H1 (cell line): ENCODE data around the gene FGFR2. TPM values are rescaled to one million over a fixed set of nuclear protein-coding genes. Genes with fewer than 3 reads are reported as not detected.

ENCODE experiments used
- CTCF ChIA-PET: fragments of 300-600 bp; sonication (Branson Sonifier 250); formaldehyde crosslinking; loops from one replicate; lab custom pipeline; 2021; ENCODE audit not compliant: partially characterized antibody; lab: Charles Lee
- POLR2A ChIA-PET: fragments of 300-600 bp; sonication (Branson Sonifier 250); formaldehyde crosslinking; loops from one replicate; lab custom pipeline; 2021; ENCODE audit warnings: inconsistent platforms; ENCODE audit not compliant: partially characterized antibody; lab: Charles Lee
- DNase-seq, 2 experiments: peaks; one replicate each; pipeline versions ENCODE4 v3.0.0 to v3.0.0-alpha.2; 2010 to 2022; ENCODE audit warnings: low spot score in 2 of 2, low read depth in 1 of 2, mixed read lengths in 1 of 2
- FAIRE-seq: peaks from 2 replicates; lab custom pipeline; 2011; peaks lifted over from hg19 to GRCh38; lab: Jason Lieb, UNC
- H2AFZ ChIP-seq: 2 replicates; pipeline ENCODE4 v1.8.1; 2012; ENCODE audit warnings: low read length, inconsistent platforms
- H2AK5ac ChIP-seq: 2 replicates; pipeline ENCODE4 v1.6.1; 2013; ENCODE audit warnings: low read depth, low read length
- H2BK120ac ChIP-seq: replicated peaks from 2 replicates; pipeline ENCODE3; 2013; ENCODE audit warnings: low read depth, low read length, inconsistent platforms
- H2BK12ac ChIP-seq: 2 replicates; pipeline ENCODE4 v1.6.1; 2013; ENCODE audit warnings: low read depth, low read length
- H2BK15ac ChIP-seq: 2 replicates; pipeline ENCODE4 v1.6.1; 2013; ENCODE audit warnings: low read length
- H2BK20ac ChIP-seq: 2 replicates; pipeline ENCODE4 v1.6.1; 2013; ENCODE audit warnings: low read length
- H2BK5ac ChIP-seq: 2 replicates; pipeline ENCODE4 v1.6.1; 2013; ENCODE audit warnings: low read depth, low read length
- H3K14ac ChIP-seq: 2 replicates; pipeline ENCODE4 v1.6.1; 2013; ENCODE audit warnings: inconsistent platforms; ENCODE audit not compliant: insufficient read length
- H3K18ac ChIP-seq: 2 replicates; pipeline ENCODE4 v1.6.1; 2013; ENCODE audit warnings: low read length; ENCODE audit errors: extremely low read depth
- H3K23ac ChIP-seq: 2 replicates; pipeline ENCODE4 v1.6.1; 2013; ENCODE audit warnings: inconsistent platforms; ENCODE audit not compliant: insufficient read length
- H3K23me2 ChIP-seq: 2 replicates; pipeline ENCODE4 v1.6.1; 2013; ENCODE audit warnings: low read depth, low read length
- H3K27ac ChIP-seq: 2 replicates; pipeline ENCODE4 v1.6.1; 2011; ENCODE audit warnings: low read depth, low read length, inconsistent platforms
- H3K27me3 ChIP-seq, 4 experiments: replicated peaks in 1 of 4; 1 replicate in 1 of 4; 2 replicates in 3 of 4; pipeline versions ENCODE4 v1.6.1 to v1.8.1; 2011 to 2013; ENCODE audit warnings: low read length in 3 of 4, mild to moderate bottlenecking in 3 of 4, inconsistent platforms in 2 of 4, mixed read lengths in 2 of 4, moderate library complexity in 1 of 4; ENCODE audit not compliant: control insufficient read depth in 3 of 4, insufficient read depth in 3 of 4; ENCODE audit errors: extremely low read depth in 1 of 4
- H3K36me3 ChIP-seq, 4 experiments: 2 replicates each; pipeline versions ENCODE4 v1.6.1 to v1.8.1; 2011 to 2013; ENCODE audit warnings: mild to moderate bottlenecking in 4 of 4, low read length in 3 of 4, moderate library complexity in 2 of 4, control low read depth in 1 of 4, inconsistent platforms in 1 of 4; ENCODE audit not compliant: insufficient read depth in 4 of 4, control insufficient read depth in 2 of 4
- H3K4ac ChIP-seq: replicated peaks from 2 replicates; pipeline ENCODE3; 2013; ENCODE audit warnings: low read length, low read depth, mixed read lengths, inconsistent platforms; ENCODE audit not compliant: insufficient read length
- H3K4me1 ChIP-seq, 4 experiments: replicated peaks in 1 of 4; 1 replicate in 1 of 4; 2 replicates in 3 of 4; pipeline versions ENCODE4 v1.6.1 to v1.8.1; 2011 to 2013; ENCODE audit warnings: low read length in 3 of 4, inconsistent platforms in 2 of 4, mixed read lengths in 1 of 4; ENCODE audit not compliant: insufficient read depth in 4 of 4, control insufficient read depth in 3 of 4
- H3K4me2 ChIP-seq, 2 experiments: 2 replicates each; pipeline versions ENCODE4 v1.6.1 to v1.8.1; 2011 to 2013; ENCODE audit warnings: low read depth in 2 of 2, low read length in 2 of 2, control low read depth in 1 of 2, inconsistent platforms in 1 of 2, mild to moderate bottlenecking in 1 of 2; ENCODE audit not compliant: insufficient read depth in 1 of 2
- H3K4me3 ChIP-seq, 4 experiments: fragments of 200-600, 300-600 bp in 1 of 4; sonication (generic), shearing (Covaris generic), sonication (Bioruptor Twin) in 1 of 4; 2 replicates each; pipeline versions ENCODE4 v1.5.1 to v1.8.1; 2011 to 2016; ENCODE audit warnings: low read length in 4 of 4, low read depth in 3 of 4, control low read depth in 2 of 4, inconsistent platforms in 2 of 4, mild to moderate bottlenecking in 2 of 4, mixed read lengths in 1 of 4, moderate library complexity in 1 of 4; ENCODE audit not compliant: insufficient read depth in 2 of 4; ENCODE audit errors: extremely low read depth in 1 of 4
- H3K56ac ChIP-seq: replicated peaks from 2 replicates; pipeline ENCODE3; 2013; ENCODE audit warnings: low read depth, mild to moderate bottlenecking, mixed read lengths, low read length, inconsistent platforms; ENCODE audit not compliant: insufficient read length
- H3K79me1 ChIP-seq: 2 replicates; pipeline ENCODE4 v1.6.1; 2013; ENCODE audit warnings: low read depth, low read length, control low read depth
- H3K79me2 ChIP-seq, 2 experiments: 2 replicates each; pipeline versions ENCODE4 v1.6.1 to v1.8.1; 2012 to 2013; ENCODE audit warnings: low read length in 2 of 2, mild to moderate bottlenecking in 2 of 2, inconsistent platforms in 1 of 2; ENCODE audit not compliant: insufficient read depth in 2 of 2, control insufficient read depth in 1 of 2
- H3K9ac ChIP-seq, 4 experiments: replicated peaks in 1 of 4; 1 replicate in 1 of 4; 2 replicates in 3 of 4; pipeline versions ENCODE4 v1.6.1 to v1.8.1; 2011 to 2013; ENCODE audit warnings: low read depth in 3 of 4, low read length in 3 of 4, control low read depth in 2 of 4, mild to moderate bottlenecking in 2 of 4, moderate library complexity in 2 of 4, inconsistent platforms in 1 of 4; ENCODE audit errors: extremely low read depth in 1 of 4
- H3K9me3 ChIP-seq, 2 experiments: 2 replicates each; pipeline versions ENCODE4 v1.6.1 to v1.8.1; 2012 to 2013; ENCODE audit warnings: mild to moderate bottlenecking in 2 of 2, moderate library complexity in 2 of 2, control low read depth in 1 of 2, inconsistent platforms in 1 of 2, low read depth in 1 of 2, low read length in 1 of 2, mixed read lengths in 1 of 2; ENCODE audit not compliant: insufficient read depth in 2 of 2
- H4K20me1 ChIP-seq, 2 experiments: replicated peaks in 1 of 2; 2 replicates each; pipeline versions ENCODE3 to v1.8.1; 2011 to 2013; ENCODE audit warnings: inconsistent platforms in 2 of 2, low read length in 2 of 2, mild to moderate bottlenecking in 1 of 2; ENCODE audit not compliant: insufficient read depth in 2 of 2, control insufficient read depth in 1 of 2
- H4K5ac ChIP-seq: 2 replicates; pipeline ENCODE4 v1.6.1; 2013; ENCODE audit warnings: low read length, low read depth, mixed read lengths, inconsistent platforms; ENCODE audit not compliant: insufficient read length
- H4K8ac ChIP-seq: 2 replicates; pipeline ENCODE4 v1.8.0; 2013; ENCODE audit warnings: mild to moderate bottlenecking, moderate library complexity, low read length, inconsistent platforms; ENCODE audit not compliant: insufficient read depth; ENCODE audit errors: extremely low read depth
- H4K91ac ChIP-seq: replicated peaks from 2 replicates; pipeline ENCODE3; 2013; ENCODE audit warnings: low read length, mixed read lengths, inconsistent platforms; ENCODE audit not compliant: insufficient read length
- RFX5 ChIP-seq: IDR thresholded peaks from 2 replicates; pipeline ENCODE4 v1.6.1; 2011; ENCODE audit warnings: low read depth, low read length, improper control_type of control experiment, borderline replicate concordance
- TAF1 ChIP-seq: IDR thresholded peaks from 2 replicates; pipeline ENCODE4 v1.6.1; 2011; ENCODE audit warnings: mild to moderate bottlenecking, low read depth, low read length
- WGBS, 2 experiments: shearing (Covaris generic) in 1 of 2; methylation state at CpG; one replicate each; pipeline versions ENCODE4 v1.1.6 to v1.1.7; 2013 to 2015; ENCODE audit warnings: low lambda C conversion rate in 2 of 2, mixed read lengths in 2 of 2, inconsistent platforms in 1 of 2, low coverage in 1 of 2, missing lambda C conversion rate in 1 of 2; ENCODE audit not compliant: insufficient replicate concordance in 2 of 2, insufficient coverage in 1 of 2, insufficient read length in 1 of 2; ENCODE audit errors: extremely low coverage in 1 of 2, missing lambda C conversion rate in 1 of 2; 5-methylcytosine and 5-hydroxymethylcytosine counted together
- polyA plus RNA-seq, 7 experiments: library from polyadenylated mRNA; depleted of rRNA in 3 of 7; stranded (reverse) in 5 of 7; unstranded in 2 of 7; fragments of >200 nt in 5 of 7; fragments of 200-250 nt in 2 of 7; gene quantifications; 1 replicate in 5 of 7; 2 replicates in 1 of 7; 4 replicates in 1 of 7; pipeline versions ENCODE4 v1.2.1 to v1.2.3, GENCODE V29; 2011 to 2013; ENCODE audit warnings: missing spikeins in 2 of 7, mixed read lengths in 2 of 7
- total RNA-seq: library from RNA; stranded (reverse); fragmentation: NEBNext Ultra II Directional; extraction: Animal tissue kit (Norgen Biotek cat#: 25700); gene quantifications from 2 replicates; pipeline ENCODE4 v1.2.1, GENCODE V29; 2021
- TF ChIP-seq, protein P1 (sequence below): IDR thresholded peaks from 2 replicates; pipeline ENCODE4 v1.6.1; 2012; ENCODE audit warnings: inconsistent platforms

Gene FGFR2
- total and polyA plus RNA-seq, 2 of the 8 experiments (the other 6 are each of a cell fraction or from before 2014, with no cell fraction given), result 50.2 to 81.2 TPM

DNA sequence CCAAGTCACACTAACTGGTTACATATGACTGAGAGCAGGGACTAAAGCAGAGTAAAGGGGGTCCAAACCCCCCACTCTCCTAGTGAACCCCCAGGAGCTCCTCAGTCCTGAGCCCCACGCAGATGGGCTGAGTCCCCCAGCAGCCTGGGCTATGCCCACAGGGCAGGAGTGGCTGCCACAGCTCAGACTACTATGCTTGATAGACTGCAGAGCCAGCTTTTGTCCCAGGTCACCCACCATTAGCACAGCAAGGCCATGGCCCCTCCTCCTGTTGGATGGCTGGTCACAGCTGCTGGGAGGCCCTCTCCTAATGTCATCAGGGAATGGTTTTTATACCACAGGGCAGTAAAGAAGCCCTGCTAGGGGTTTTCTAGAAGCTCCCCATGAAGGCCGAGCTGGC, 46.3 kb upstream of the FGFR2 start:
- H3K14ac ChIP-seq, result no peak overlapping the region
- no peak overlapping the region for H3K18ac ChIP-seq
- H3K79me2 ChIP-seq, result no peaks in the 10 kb centered on the region
- H3K4me3 ChIP-seq, result no peak overlapping the region
- no peak for FAIRE-seq
- no peaks in the 10 kb centered on the region for H3K27me3 ChIP-seq
- no peak overlapping the region for H3K23ac ChIP-seq
- no peaks in the 10 kb centered on the region for H3K79me1 ChIP-seq
- H3K27ac ChIP-seq, result no peak overlapping the region
- H2BK15ac ChIP-seq, result no peak overlapping the region
- no peaks in the 10 kb centered on the region for H3K23me2 ChIP-seq
- TF ChIP-seq RFX5 (no peak), TAF1 (no peak)
- TF ChIP-seq, protein P1, sequence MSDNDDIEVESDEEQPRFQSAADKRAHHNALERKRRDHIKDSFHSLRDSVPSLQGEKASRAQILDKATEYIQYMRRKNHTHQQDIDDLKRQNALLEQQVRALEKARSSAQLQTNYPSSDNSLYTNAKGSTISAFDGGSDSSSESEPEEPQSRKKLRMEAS, result no peak
- TF ChIP-seq, all 59 proteins: peak for 0
- Histone ChIP-seq H2BK20ac (no peak overlapping the region), H4K8ac (peak overlapping the region; percentile 6; the same call in 1 of the 2 replicates), H3K36me3 (no peaks in the 10 kb centered on the region), H4K91ac (no peak overlapping the region), H2BK5ac (no peak overlapping the region), H2AFZ (no peak overlapping the region), H3K4me2 (no peak overlapping the region), H3K4ac (no peak overlapping the region), H3K4me1 (peaks cover 0 to 4% (median 0%) of the 10 kb centered on the region in 4 experiments; a peak in 3 of 7 replicates), H3K9ac (no peak overlapping the region), H2BK120ac (no peak overlapping the region), H3K56ac (no peak overlapping the region), H3K9me3 (peaks cover 3 to 6% of the 10 kb centered on the region in 2 experiments; a peak in 1 of 4 replicates), H2AK5ac (no peak overlapping the region), H4K20me1 (no peaks in the 10 kb centered on the region), H4K5ac (no peak overlapping the region), H2BK12ac (peak overlapping the region; percentile 33; the same call in 1 of the 2 replicates)
- no peak for DNase-seq
- CTCF ChIA-PET, result interaction anchor here (0.5 to 2.4 kb wide), 8 partner anchors 10 to 477 kb away, joined by 3 to 7 read pairs (median 3); no protein-coding TSS in a partner anchor
- POLR2A ChIA-PET, result interaction anchor here (0.6 to 0.9 kb wide), 2 partner anchors 48 to 126 kb away, joined by 3 read pairs; no protein-coding TSS in a partner anchor
- 79% methylated on average over 2 of the region's 2 CpGs; no CpG with 5 or more reads in 1 of the 2 experiments for WGBS, 2 experiments
